IMR-90 (cell line): ENCODE results near the gene NAT10. TPM values are rescaled to one million over a fixed set of nuclear protein-coding genes. Genes with fewer than 3 reads are reported as not detected.

Experiments
- ATAC-seq: fragments of 200-7000 bp; cut with Tn5 transposase; 2 replicates; pipeline ENCODE4 v1.9.1; 2020; ENCODE audit warnings: low read depth, mild to moderate bottlenecking, moderate library complexity
- BruUV-seq: library from RNA; stranded (reverse); fragments of 400-500 nt; replicated peaks from 2 replicates; lab custom pipeline; 2021; lab: Mats Ljungman, UMichigan
- CTCF ChIA-PET: fragments of 300-600 bp; formaldehyde crosslinking; extraction: SDS; loops from one replicate; lab custom pipeline; 2021; ENCODE audit warnings: antibody characterized with exemption; lab: Yijun Ruan, JAX
- POLR2A ChIA-PET: fragments of 300-600 bp; sonication (Branson Sonifier 250); formaldehyde crosslinking; loops from one replicate; lab custom pipeline; 2022; ENCODE audit warnings: antibody characterized with exemption; ENCODE audit not compliant: unreplicated experiment; lab: Charles Lee
- DNase-seq: peaks from one replicate; pipeline ENCODE4 v3.0.0; 2013
- H2AFZ ChIP-seq: replicated peaks from 2 replicates; pipeline ENCODE3; 2013; ENCODE audit warnings: low read length, mild to moderate bottlenecking; ENCODE audit not compliant: poor library complexity
- H2AK5ac ChIP-seq: 2 replicates; pipeline ENCODE4 v1.6.1; 2013; ENCODE audit warnings: low read depth, low read length, inconsistent platforms
- H2AK9ac ChIP-seq: replicated peaks from 2 replicates; pipeline ENCODE3; 2013; ENCODE audit warnings: mild to moderate bottlenecking, low read depth, low read length, moderate library complexity; ENCODE audit not compliant: poor library complexity
- H2BK120ac ChIP-seq: 2 replicates; pipeline ENCODE4 v1.6.1; 2013; ENCODE audit warnings: low read depth, low read length, inconsistent platforms
- H2BK15ac ChIP-seq: 3 replicates; pipeline ENCODE4 v1.6.1; 2013; ENCODE audit warnings: low read depth, low read length, inconsistent platforms
- H2BK20ac ChIP-seq: 2 replicates; pipeline ENCODE4 v1.6.1; 2013; ENCODE audit warnings: low read depth, mild to moderate bottlenecking, inconsistent platforms, low read length, moderate library complexity
- H2BK5ac ChIP-seq: 2 replicates; pipeline ENCODE4 v1.6.1; 2013; ENCODE audit warnings: mild to moderate bottlenecking, low read depth, low read length, inconsistent platforms; ENCODE audit not compliant: poor library complexity, severe bottlenecking
- H3K14ac ChIP-seq: replicated peaks from 2 replicates; pipeline ENCODE4 v1.6.1; 2013; ENCODE audit warnings: low read depth, low read length, inconsistent platforms
- H3K18ac ChIP-seq: 2 replicates; pipeline ENCODE4 v1.6.1; 2013; ENCODE audit warnings: low read depth, low read length, control low read depth
- H3K23ac ChIP-seq: 2 replicates; pipeline ENCODE4 v1.6.1; 2013; ENCODE audit warnings: low read depth, low read length, inconsistent platforms
- H3K27ac ChIP-seq: 2 replicates; pipeline ENCODE4 v1.5.1; 2013; ENCODE audit warnings: mild to moderate bottlenecking, control low read depth, low read length; ENCODE audit not compliant: insufficient read depth
- H3K27me3 ChIP-seq: 2 replicates; pipeline ENCODE4 v1.6.1; 2013; ENCODE audit warnings: low read length; ENCODE audit not compliant: control insufficient read depth, insufficient read depth
- H3K36me3 ChIP-seq: 2 replicates; pipeline ENCODE4 v1.6.1; 2013; ENCODE audit warnings: low read length, mixed read lengths; ENCODE audit not compliant: control insufficient read depth, insufficient read depth
- H3K4ac ChIP-seq: 2 replicates; pipeline ENCODE4 v1.6.1; 2013; ENCODE audit warnings: low read depth, low read length, inconsistent platforms
- H3K4me1 ChIP-seq: 2 replicates; pipeline ENCODE4 v1.6.1; 2013; ENCODE audit warnings: low read length, mixed read lengths; ENCODE audit not compliant: control insufficient read depth, insufficient read depth
- H3K4me2 ChIP-seq: 2 replicates; pipeline ENCODE4 v1.6.1; 2013; ENCODE audit warnings: low read depth, mild to moderate bottlenecking, control low read depth, low read length, moderate library complexity
- H3K4me3 ChIP-seq: 2 replicates; pipeline ENCODE4 v1.5.1; 2013; ENCODE audit warnings: low read depth, mild to moderate bottlenecking, control low read depth, low read length, moderate library complexity; ENCODE audit not compliant: insufficient read depth
- H3K56ac ChIP-seq: 2 replicates; pipeline ENCODE4 v1.6.1; 2013; ENCODE audit warnings: low read length, inconsistent platforms; ENCODE audit not compliant: insufficient read depth; ENCODE audit errors: extremely low read depth
- H3K79me1 ChIP-seq, 2 experiments: 2 replicates each; pipeline ENCODE4 v1.6.1; 2013; ENCODE audit warnings: low read length in 2 of 2, inconsistent platforms in 1 of 2, low read depth in 1 of 2
- H3K9ac ChIP-seq: 2 replicates; pipeline ENCODE4 v1.6.1; 2013; ENCODE audit warnings: low read depth, low read length, control low read depth
- H3K9me1 ChIP-seq: 2 replicates; pipeline ENCODE4 v1.6.1; 2013; ENCODE audit warnings: low read length, inconsistent platforms; ENCODE audit not compliant: insufficient read depth
- H3K9me3 ChIP-seq: 2 replicates; pipeline ENCODE4 v1.6.1; 2013; ENCODE audit warnings: low read length; ENCODE audit not compliant: control insufficient read depth, insufficient read depth
- H4K20me1 ChIP-seq: 2 replicates; pipeline ENCODE4 v1.6.1; 2013; ENCODE audit warnings: low read length, inconsistent platforms; ENCODE audit not compliant: insufficient read depth
- H4K5ac ChIP-seq: 2 replicates; pipeline ENCODE4 v1.6.1; 2013; ENCODE audit warnings: mild to moderate bottlenecking, low read depth, low read length, control low read depth
- H4K8ac ChIP-seq, 2 experiments: 2 replicates each; pipeline ENCODE4 v1.6.1; 2013; ENCODE audit warnings: low read depth in 2 of 2, low read length in 2 of 2, control low read depth in 1 of 2, inconsistent platforms in 1 of 2
- H4K91ac ChIP-seq: 2 replicates; pipeline ENCODE4 v1.6.1; 2013; ENCODE audit warnings: low read depth, low read length, inconsistent platforms; ENCODE audit not compliant: insufficient read depth
- BHLHE40 ChIP-seq: fragments of 150-350 bp; IDR thresholded peaks from 2 replicates; pipeline ENCODE4 v1.6.1; 2016; ENCODE audit warnings: mild to moderate bottlenecking, low read depth, low read length
- POLR2A ChIP-seq: IDR thresholded peaks from 2 replicates; pipeline ENCODE4 v1.6.1; 2012; ENCODE audit warnings: mild to moderate bottlenecking, low read depth, low read length
- RAD21 ChIP-seq: IDR thresholded peaks from 2 replicates; pipeline ENCODE4 v1.6.1; 2012; ENCODE audit warnings: low read length, improper control_type of control experiment
- RCOR1 ChIP-seq: IDR thresholded peaks from 2 replicates; pipeline ENCODE4 v1.6.1; 2012; ENCODE audit warnings: mild to moderate bottlenecking, low read length, improper control_type of control experiment; ENCODE audit not compliant: insufficient replicate concordance
- USF2 ChIP-seq: fragments of 150-350 bp; IDR thresholded peaks from 2 replicates; pipeline ENCODE4 v1.6.1; 2017; ENCODE audit warnings: mild to moderate bottlenecking, antibody characterized with exemption, low read length, low read depth
- WGBS, 2 experiments: methylation state at CpG; one replicate each; pipeline versions ENCODE4 v1.1.5 to v1.1.7; 2013; ENCODE audit warnings: missing lambda C conversion rate in 2 of 2; ENCODE audit not compliant: insufficient read length in 1 of 2; ENCODE audit errors: extremely low coverage in 2 of 2; 5-methylcytosine and 5-hydroxymethylcytosine counted together
- dilution Hi-C: fragments of 300-500 bp; cut with HindIII; formaldehyde crosslinking; loops from one replicate; pipeline ENCODE4 v1.14.3; 2018; ENCODE audit warnings: low sequenced_read_pairs; ENCODE audit not compliant: unreplicated experiment
- in situ Hi-C: fragments of 300-500 bp; cut with MboI; formaldehyde crosslinking; loops from 3 replicates; pipeline ENCODE4 v1.14.3; 2019; ENCODE audit warnings: low sequenced_read_pairs, inconsistent platforms, mixed read lengths
- intact Hi-C: fragments of 100-400 bp; cut with micrococcal nuclease; formaldehyde crosslinking; loops from 2 replicates; pipeline ENCODE4 v1.10.0; 2022
- polyA plus RNA-seq, 3 experiments: library from polyadenylated mRNA; depleted of rRNA; stranded (reverse); fragments of >200 nt; gene quantifications; 2 replicates each; pipeline ENCODE4 v1.2.3, GENCODE V29; 2012; ENCODE audit warnings: low replicate concordance in 1 of 3
- total RNA-seq: library from RNA; depleted of rRNA; stranded (reverse); fragments of >200 nt; gene quantifications from 2 replicates; pipeline ENCODE4 v1.2.3, GENCODE V29; 2012

Gene NAT10
- total and polyA plus RNA-seq, 2 of the 4 experiments (the other 2 are of a cell fraction): 28.1 to 34.8 TPM

- H2AK5ac ChIP-seq: no peak overlapping the region
- intact Hi-C loops: no loop called here
- no peak overlapping the region for H3K14ac ChIP-seq
- no peak overlapping the region for H4K91ac ChIP-seq
- H2AK9ac ChIP-seq: no peak overlapping the region
- no peaks in the 10 kb centered on the region for H3K9me3 ChIP-seq
- in situ Hi-C loops: no loop called here
- H3K9ac ChIP-seq: no peak overlapping the region
- no peak overlapping the region for H4K8ac ChIP-seq
- 0 out of 2 replicates have a peak, but pooled peaks cover 2% of the 10 kb centered on the region for H3K36me3 ChIP-seq
- 83% methylated on average over 9 of the region's 22 CpGs; no CpG with 5 or more reads in 1 of the 2 experiments for WGBS, 2 experiments
- no peak overlapping the region for H2BK15ac ChIP-seq
- no TSS peak for BruUV-seq
- peaks cover under 1% of the 10 kb centered on the region; the same call in 1 of the 2 replicates for H3K4me1 ChIP-seq
- H2BK20ac ChIP-seq: no peak overlapping the region
- dilution Hi-C loops: no loop called here
- no peak overlapping the region for H2BK5ac ChIP-seq
- DNase-seq (no peak), ATAC-seq (no peak)
- H3K79me1 ChIP-seq: no peaks in the 10 kb centered on the region
- ChIA-PET POLR2A (no interaction called here), CTCF (no interaction called here)
- no peak overlapping the region for H4K5ac ChIP-seq
- no peaks in the 10 kb centered on the region; the same call in none of the 2 replicates for H4K20me1 ChIP-seq
- no peak overlapping the region for H2AFZ ChIP-seq
- H3K9me1 ChIP-seq: no peaks in the 10 kb centered on the region
- TF ChIP-seq BHLHE40 (no peak), RAD21 (no peak), RCOR1 (no peak), USF2 (no peak), POLR2A (no peak)
- no peaks in the 10 kb centered on the region for H3K27me3 ChIP-seq
- H3K56ac ChIP-seq: no peak overlapping the region
- H3K4me3 ChIP-seq: no peak overlapping the region
- H3K27ac ChIP-seq: no peak overlapping the region
- no peak overlapping the region for H3K4ac ChIP-seq
- no peak overlapping the region for H3K23ac ChIP-seq
- no peak overlapping the region for H3K18ac ChIP-seq
- H2BK120ac ChIP-seq: no peak overlapping the region
- no peak overlapping the region for H3K4me2 ChIP-seq
Measured at GRCh38 chr11:34160049-34160721, 54.8 kb downstream of the NAT10 start.
